GM21737 (cell line): Measurements from ENCODE around the gene HAPLN2.
"Not testable (repeated sequence)": the region's sequence is repeated elsewhere in the genome, so short reads cannot be mapped to it uniquely, and the experiment has no call there.

ENCODE experiments used
- ATAC-seq: cut with Tn5 transposase; IDR thresholded peaks from one replicate; pipeline ENCODE4 v1.9.1; 2021; ENCODE audit warnings: mild to moderate bottlenecking, moderate library complexity; ENCODE audit not compliant: unreplicated experiment

HAPLN2 gene

GRCh38 chr1:156616463-156616862 lies 2.8 kb upstream of the HAPLN2 start:
- no peak for ATAC-seq

GRCh38 chr1:156619582-156619955 lies 354 bp downstream of the HAPLN2 start:
- no peak for ATAC-seq

- no peak for ATAC-seq
Measured at GRCh38 chr1:156622581-156623297, 3.5 kb downstream of the HAPLN2 start.

GRCh38 chr1:156623946-156624813 lies 5.0 kb downstream of the HAPLN2 start:
- no peak for ATAC-seq

- no peak for ATAC-seq
Measured at GRCh38 chr1:156624814-156625435, 5.7 kb downstream of the HAPLN2 start.

GRCh38 chr1:156625436-156626078 lies 6.3 kb downstream of the HAPLN2 start:
- ATAC-seq = no peak

DNA sequence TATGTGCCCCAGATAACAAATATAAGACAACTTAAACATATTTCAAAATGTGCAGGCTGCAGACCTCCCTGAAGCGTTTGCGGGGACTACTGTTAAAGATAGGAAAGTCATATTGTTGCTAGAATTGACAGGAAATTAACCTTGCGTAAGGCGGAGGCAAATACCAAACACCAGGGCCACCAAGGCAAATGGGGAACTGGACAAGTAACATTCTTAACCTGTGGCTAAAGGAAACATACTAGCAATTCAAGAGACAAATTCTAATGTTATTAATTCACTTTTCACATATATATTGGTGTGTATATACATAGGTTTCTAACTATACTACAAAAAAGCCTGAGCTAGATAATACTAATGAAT lies 6.8 kb downstream of the HAPLN2 start:
- ATAC-seq = no peak

DNA sequence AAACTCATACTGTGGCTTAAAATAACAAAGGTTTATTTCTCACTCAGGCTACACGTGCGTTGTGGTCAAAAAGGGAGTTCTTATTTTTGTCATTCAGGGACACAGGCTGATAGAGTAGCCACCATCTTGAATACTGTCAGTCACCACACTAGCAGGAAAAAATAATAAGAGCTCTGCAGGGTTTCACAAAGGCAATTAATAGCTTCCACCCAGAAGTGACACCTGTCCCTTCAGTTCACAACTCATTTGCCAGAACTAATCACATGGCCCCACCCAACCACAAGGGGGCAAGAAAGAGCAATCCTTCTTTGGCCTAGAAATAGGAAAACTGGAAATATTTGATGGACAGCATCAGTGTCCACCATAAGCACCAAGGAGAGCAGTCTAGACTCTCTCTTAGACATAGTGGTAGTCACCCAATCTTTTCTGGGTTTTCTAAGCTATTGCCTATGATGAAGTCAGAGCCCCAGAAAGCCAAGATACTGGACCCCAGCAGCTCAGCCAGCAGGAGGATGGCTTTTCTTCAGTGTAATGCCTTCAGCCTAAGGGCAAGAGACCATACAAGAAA lies 8.2 kb downstream of the HAPLN2 start:
- no peak for ATAC-seq

DNA sequence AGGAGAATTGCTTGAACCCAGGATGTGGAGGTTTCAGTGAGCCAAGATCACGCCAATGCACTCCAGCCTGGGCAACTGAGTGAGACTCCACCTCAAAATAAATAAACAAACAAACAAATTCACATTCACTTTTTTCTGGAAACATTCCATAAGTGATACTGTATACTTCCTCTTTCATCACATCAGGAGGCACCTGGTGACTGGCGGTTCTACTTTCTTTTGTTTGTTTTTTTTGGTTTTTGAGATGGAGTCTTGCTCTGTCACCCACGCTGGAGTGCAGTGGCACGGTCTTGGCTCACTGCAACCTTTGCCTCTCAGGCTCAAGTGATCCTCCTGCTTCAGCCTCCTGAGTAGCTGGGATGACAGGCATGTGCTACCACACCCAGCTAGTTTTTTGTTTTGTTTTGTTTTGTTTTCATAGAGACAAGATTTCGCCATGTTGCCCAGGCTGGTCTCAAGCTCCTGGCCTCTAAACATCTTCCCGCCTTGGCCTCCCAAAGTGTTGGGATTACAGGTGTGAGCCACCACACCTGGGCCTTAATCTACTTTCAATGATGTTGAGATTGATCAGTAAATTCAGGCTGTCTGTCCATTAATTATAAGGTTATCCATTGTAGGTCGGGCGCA lies 10.7 kb downstream of the HAPLN2 start:
- ATAC-seq = no peak

GRCh38 chr1:156631152-156631551 lies 11.9 kb downstream of the HAPLN2 start:
- not testable (repeated sequence) for ATAC-seq

DNA sequence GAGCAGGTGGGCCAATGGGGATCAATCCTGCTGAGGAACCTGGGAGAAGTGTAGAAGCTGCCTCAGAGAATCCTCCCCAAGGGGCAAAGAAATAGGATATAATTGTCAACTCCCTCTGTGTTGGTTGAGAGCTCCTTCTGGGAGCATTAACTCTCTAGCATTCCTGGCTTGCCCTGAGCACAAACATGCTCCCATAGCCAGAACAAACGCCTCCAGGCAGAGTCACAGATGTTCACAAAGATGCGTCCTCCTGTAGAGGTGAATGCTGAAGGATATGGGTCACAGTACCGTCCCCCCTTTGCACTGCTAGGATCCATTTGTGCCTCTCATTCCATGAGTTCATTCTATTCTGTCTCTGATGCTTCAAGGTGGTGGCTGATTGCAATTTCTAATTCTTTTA lies 13.1 kb downstream of the HAPLN2 start:
- no peak for ATAC-seq

GRCh38 chr1:156638189-156638985 lies 19.2 kb downstream of the HAPLN2 start:
- ATAC-seq = no peak

DNA sequence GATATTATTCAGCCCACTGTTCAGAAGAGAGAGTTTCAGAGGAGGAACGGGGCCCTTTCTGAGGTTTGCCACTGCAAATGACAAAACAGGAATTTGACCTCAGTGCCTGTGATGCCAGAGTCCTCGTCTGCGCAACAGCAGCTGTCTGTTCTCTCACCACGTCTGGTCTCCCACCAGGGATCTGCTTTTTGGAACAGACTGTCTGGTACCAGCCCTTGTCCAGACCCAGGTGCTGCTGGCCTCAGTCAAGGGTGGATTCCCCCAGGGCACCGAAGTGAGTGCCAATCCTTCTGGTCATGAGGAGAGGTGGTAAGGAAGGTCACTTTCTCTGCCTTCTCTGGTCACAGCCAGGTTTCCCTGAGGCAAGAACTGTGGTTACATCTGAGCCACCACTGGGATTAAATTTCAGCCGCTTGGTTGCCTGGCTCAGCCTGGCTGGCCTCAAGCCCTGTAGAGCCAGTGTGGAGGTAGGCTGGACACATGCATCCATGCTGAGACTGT lies 20.4 kb downstream of the HAPLN2 start:
- no peak for ATAC-seq

DNA sequence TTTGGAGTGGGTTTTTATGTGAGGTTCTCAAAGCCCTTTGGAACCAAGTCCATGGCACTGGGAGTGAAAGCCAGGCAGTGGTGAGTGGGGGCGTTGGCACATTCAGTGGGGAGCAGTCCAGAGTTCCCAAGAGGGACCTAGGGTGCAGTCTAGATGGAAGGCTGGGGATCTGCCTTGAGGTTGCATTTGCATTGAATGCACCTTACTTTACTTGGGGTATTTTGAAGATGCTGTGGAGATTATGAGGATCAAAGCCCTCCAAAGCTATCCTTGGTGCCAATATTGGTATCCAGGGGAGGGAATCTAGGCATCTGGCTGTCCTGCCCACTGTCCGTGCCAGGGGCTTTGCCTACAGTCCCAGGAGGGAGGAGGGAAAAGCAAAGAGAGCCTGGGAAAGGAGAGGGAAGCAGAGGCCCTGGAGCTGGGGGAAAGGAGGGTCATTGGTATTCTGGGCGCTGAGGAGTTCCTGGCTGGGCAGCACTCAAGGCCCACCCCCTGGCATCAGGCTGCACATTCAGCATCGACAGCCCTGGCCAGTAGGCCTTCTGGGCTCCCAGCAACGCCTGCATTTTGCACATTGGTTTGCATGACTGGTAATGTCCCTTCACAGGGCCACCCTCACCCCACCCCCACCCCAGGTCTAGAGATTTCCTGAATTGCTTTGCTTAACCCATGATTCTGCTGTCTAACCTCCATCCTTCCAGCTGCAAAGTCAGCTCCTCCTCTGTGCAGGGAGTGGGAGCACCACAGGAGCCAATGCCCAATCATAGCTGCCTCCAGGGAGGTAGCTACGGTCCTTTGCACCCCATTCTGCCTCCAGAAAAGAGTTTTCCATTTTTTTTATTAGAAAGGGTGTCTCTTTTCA lies 21.9 kb downstream of the HAPLN2 start:
- no peak for ATAC-seq

DNA sequence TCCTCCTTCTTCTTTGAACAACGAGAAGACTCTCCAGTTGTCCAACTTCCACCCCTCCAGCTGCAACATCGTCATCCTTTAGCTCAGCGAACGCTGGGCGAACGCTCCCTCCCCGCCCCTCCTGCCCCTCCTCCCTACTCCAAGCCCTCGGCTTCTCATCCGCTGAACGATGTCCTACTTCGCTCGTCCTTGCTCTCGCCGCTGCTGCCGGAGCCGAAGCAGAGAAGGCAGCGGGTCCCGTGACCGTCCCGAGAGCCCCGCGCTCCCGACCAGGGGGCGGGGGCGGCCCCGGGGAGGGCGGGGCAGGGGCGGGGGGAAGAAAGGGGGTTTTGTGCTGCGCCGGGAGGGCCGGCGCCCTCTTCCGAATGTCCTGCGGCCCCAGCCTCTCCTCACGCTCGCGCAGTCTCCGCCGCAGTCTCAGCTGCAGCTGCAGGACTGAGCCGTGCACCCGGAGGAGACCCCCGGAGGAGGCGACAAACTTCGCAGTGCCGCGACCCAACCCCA lies 22.6 kb downstream of the HAPLN2 start, which contains the start of gene BCAN:
TSS of gene BCAN (plus strand) at position 357 of the 504 bp plus-strand sequence. CDS start 3,938 bp downstream, outside the sequence.
- no peak for ATAC-seq

GRCh38 chr1:156642265-156643048 lies 23.2 kb downstream of the HAPLN2 start:
- ATAC-seq = no peak

DNA sequence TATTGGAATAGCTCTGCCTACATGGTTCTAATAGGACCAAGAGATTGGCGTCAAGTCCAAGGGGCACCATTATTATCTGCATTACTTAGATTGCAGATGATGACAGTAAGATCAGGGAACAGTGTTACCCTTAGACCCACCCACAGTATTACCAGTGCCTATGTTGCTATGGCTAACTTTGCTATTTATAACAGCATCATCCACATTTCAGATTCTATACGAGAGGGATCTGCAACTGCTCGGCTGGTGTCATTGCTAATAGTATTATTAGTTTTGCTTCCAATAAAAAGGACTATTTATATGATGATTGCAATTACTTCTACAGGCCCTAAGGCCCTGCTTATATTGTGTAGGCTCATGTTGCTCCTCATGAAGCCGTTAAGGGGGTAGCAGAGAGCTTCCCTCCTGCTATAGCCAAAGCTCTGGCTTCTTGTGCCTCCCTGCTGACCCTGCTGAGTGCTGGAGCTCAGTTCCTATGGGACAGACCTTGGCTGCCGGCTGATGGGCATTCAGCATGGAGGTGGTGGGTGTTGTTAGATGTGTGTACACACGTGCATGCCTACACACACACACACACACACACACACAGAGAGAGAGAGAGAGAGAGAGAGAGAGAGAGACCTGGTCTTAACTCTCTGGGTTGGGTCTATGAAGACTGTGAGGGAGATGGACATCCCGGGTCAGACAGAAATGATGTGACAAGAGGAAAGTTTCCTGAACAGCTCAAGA lies 24.0 kb downstream of the HAPLN2 start:
- no peak for ATAC-seq
